HepG2 (cell line): Measurements from ENCODE around the gene CORO7. TPM values are rescaled to one million over a fixed set of nuclear protein-coding genes. Genes with fewer than 3 reads are reported as not detected.
A peak's percentile ranks its signal among the peaks of the same experiment; 100 is the strongest.

Experiments
- GPN1 ChIP-seq: sonication (generic); formaldehyde crosslinking; IDR thresholded peaks from 2 replicates; pipeline ENCODE4 v1.5.1; 2020; ENCODE audit warnings: missing genetic modification reagents, borderline replicate concordance
- HOXA3 ChIP-seq: sonication (generic); formaldehyde crosslinking; IDR thresholded peaks from 2 replicates; pipeline ENCODE4 v1.5.0; 2020; ENCODE audit warnings: missing genetic modification reagents
- JUN ChIP-seq: sonication (generic); formaldehyde crosslinking; IDR thresholded peaks from 2 replicates; pipeline ENCODE4 v1.4.0; 2020; ENCODE audit warnings: mild to moderate bottlenecking, missing genetic modification reagents
- NCOR1 ChIP-seq: fragments of 200-600 bp; sonication (generic); IDR thresholded peaks from 2 replicates; pipeline ENCODE4 v1.7.0; 2017; ENCODE audit warnings: antibody characterized with exemption, low read length, borderline replicate concordance
- NFRKB ChIP-seq: fragments of 450-650 bp; IDR thresholded peaks from 2 replicates; pipeline ENCODE4 v1.6.1; 2017
- RFX5 ChIP-seq: IDR thresholded peaks from 2 replicates; pipeline ENCODE4 v1.6.1; 2011; ENCODE audit warnings: low read depth, low read length, improper control_type of control experiment
- TEAD3 ChIP-seq: optimal IDR thresholded peaks from 2 replicates; pipeline ENCODE3; 2016; ENCODE audit warnings: borderline replicate concordance
- ZNF280D ChIP-seq: sonication (generic); formaldehyde crosslinking; IDR thresholded peaks from 2 replicates; pipeline ENCODE4 v1.5.1; 2020; ENCODE audit warnings: mild to moderate bottlenecking, missing genetic modification reagents
- ZNF333 ChIP-seq: sonication (generic); formaldehyde crosslinking; IDR thresholded peaks from 2 replicates; pipeline ENCODE4 v1.4.0; 2020; ENCODE audit warnings: mild to moderate bottlenecking, missing genetic modification reagents, borderline replicate concordance
- ZNF335 ChIP-seq: sonication (generic); formaldehyde crosslinking; IDR thresholded peaks from 2 replicates; pipeline ENCODE4 v1.4.0; 2020; ENCODE audit warnings: missing genetic modification reagents
- ZNF431 ChIP-seq: sonication (generic); formaldehyde crosslinking; IDR thresholded peaks from 2 replicates; pipeline ENCODE4 v1.9.0; 2022; ENCODE audit warnings: missing genetic modification reagents, low read depth, mild to moderate bottlenecking, borderline replicate concordance
- ZNF644 ChIP-seq: IDR thresholded peaks from 2 replicates; pipeline ENCODE4 v1.6.1; 2016; ENCODE audit warnings: low read depth
- ZNF792 ChIP-seq: IDR thresholded peaks from 2 replicates; pipeline ENCODE4 v1.6.1; 2016
- polyA plus RNA-seq, 8 experiments: library from polyadenylated mRNA; depleted of rRNA in 3 of 8; stranded (reverse) in 7 of 8; unstranded in 1 of 8; fragments of >200 nt; fragmentation: Illumina TruSeq in 4 of 8; extraction: Trizol in 4 of 8; gene quantifications; 2 replicates each; pipeline versions ENCODE4 v1.2.1 to v1.2.3, GENCODE V29; 2011 to 2016; ENCODE audit warnings: low read depth in 4 of 8, missing spikeins in 1 of 8, mixed read lengths in 1 of 8; ENCODE audit not compliant: insufficient read depth in 1 of 8
- total RNA-seq, 5 experiments: library from RNA; depleted of rRNA; stranded (reverse); fragments of >200 nt; fragmentation: Illumina TruSeq; extraction: Trizol; gene quantifications; 2 replicates each; pipeline ENCODE4 v1.2.3, GENCODE V29; 2016; ENCODE audit warnings: low read depth in 1 of 5
- TF ChIP-seq, protein P1 (sequence below): sonication (generic); formaldehyde crosslinking; IDR thresholded peaks from 2 replicates; pipeline ENCODE4 v1.5.1; 2020; ENCODE audit warnings: missing genetic modification reagents, mild to moderate bottlenecking, borderline replicate concordance
- TF ChIP-seq, protein P2 (sequence below): sonication (generic); formaldehyde crosslinking; IDR thresholded peaks from 2 replicates; pipeline ENCODE4 v1.4.0; 2020; ENCODE audit warnings: missing genetic modification reagents, borderline replicate concordance
- TF ChIP-seq, protein P3 (sequence below): sonication (generic); formaldehyde crosslinking; IDR thresholded peaks from 2 replicates; pipeline ENCODE4 v1.4.0; 2020; ENCODE audit warnings: mild to moderate bottlenecking, missing genetic modification reagents

Gene CORO7
- total and polyA plus RNA-seq, 2 of the 13 experiments (the other 11 are each of a cell fraction or from before 2014, with no cell fraction given), result 9.9 to 14.3 TPM

DNA sequence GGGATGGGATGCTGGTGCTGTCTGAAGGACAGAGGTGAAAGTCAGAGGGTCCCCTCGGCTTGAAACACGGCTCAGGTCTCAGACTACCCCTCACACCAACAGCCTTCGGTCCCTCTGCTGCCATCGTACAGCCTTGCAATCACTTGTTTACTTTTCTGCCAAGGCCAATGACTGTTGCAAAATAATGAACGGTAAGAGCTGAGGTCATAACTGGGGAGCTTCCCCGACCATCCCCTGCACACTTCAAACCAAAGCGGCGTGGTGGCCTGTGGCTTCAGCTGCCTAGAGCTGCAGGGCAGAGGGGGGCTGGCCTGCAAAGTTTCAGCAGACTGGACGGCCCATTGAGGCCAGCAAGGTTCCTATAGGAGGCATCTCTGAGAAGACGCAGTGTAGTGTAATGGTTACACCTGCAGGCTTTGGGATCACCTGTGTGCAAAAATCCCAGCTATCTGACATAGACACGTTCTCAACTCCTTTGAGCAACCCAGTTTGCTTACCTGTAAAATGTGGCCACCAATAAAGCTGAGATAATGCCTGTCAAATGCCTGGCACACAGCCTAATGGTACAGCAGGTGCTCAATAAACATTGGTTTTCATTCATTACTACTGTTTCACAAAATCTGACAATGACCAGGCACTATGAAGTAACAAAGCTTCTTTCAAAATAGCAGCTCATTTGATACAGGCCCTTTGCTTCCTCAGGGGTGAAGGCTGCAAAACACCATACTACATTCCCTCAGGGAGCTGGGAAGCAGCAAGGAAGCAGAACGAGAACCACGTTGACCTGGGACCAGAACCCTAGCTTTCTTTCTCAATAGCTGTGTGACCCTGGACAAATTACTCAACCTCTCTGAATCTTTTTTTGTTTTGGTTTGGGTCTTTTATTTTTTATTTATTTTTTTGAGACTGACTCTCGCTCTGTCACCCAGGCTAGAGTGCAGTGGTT is 70.3 kb downstream of the CORO7 start (continued):
- TF ChIP-seq, protein P1, sequence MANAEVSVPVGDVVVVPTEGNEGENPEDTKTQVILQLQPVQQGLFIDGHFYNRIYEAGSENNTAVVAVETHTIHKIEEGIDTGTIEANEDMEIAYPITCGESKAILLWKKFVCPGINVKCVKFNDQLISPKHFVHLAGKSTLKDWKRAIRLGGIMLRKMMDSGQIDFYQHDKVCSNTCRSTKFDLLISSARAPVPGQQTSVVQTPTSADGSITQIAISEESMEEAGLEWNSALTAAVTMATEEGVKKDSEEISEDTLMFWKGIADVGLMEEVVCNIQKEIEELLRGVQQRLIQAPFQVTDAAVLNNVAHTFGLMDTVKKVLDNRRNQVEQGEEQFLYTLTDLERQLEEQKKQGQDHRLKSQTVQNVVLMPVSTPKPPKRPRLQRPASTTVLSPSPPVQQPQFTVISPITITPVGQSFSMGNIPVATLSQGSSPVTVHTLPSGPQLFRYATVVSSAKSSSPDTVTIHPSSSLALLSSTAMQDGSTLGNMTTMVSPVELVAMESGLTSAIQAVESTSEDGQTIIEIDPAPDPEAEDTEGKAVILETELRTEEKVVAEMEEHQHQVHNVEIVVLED, result peak; percentile 43; the same call in 1 of the 2 replicates
- TF ChIP-seq HOXA3 (peak; percentile 95), NFRKB (no peak), ZNF644 (CRISPR knock-in tag) (peak; percentile 62; the same call in 1 of the 2 replicates), ZNF792 (CRISPR knock-in tag) (peak; percentile 84; the same call in 1 of the 2 replicates), TEAD3 (CRISPR knock-in tag) (peak; percentile 72), JUN (CRISPR knock-in tag) (peak; percentile 94), NCOR1 (no peak), ZNF280D (no peak), GPN1 (CRISPR knock-in tag) (no peak), ZNF335 (peak; percentile 69; the same call in 1 of the 2 replicates), ZNF333 (no peak), RFX5 (0 out of 2 replicates have a peak, but pooled peaks have one; percentile 21), ZNF431 (no peak)
- TF ChIP-seq, protein P2, sequence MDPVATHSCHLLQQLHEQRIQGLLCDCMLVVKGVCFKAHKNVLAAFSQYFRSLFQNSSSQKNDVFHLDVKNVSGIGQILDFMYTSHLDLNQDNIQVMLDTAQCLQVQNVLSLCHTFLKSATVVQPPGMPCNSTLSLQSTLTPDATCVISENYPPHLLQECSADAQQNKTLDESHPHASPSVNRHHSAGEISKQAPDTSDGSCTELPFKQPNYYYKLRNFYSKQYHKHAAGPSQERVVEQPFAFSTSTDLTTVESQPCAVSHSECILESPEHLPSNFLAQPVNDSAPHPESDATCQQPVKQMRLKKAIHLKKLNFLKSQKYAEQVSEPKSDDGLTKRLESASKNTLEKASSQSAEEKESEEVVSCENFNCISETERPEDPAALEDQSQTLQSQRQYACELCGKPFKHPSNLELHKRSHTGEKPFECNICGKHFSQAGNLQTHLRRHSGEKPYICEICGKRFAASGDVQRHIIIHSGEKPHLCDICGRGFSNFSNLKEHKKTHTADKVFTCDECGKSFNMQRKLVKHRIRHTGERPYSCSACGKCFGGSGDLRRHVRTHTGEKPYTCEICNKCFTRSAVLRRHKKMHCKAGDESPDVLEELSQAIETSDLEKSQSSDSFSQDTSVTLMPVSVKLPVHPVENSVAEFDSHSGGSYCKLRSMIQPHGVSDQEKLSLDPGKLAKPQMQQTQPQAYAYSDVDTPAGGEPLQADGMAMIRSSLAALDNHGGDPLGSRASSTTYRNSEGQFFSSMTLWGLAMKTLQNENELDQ (CRISPR knock-in tag), result no peak
- TF ChIP-seq, protein P3, sequence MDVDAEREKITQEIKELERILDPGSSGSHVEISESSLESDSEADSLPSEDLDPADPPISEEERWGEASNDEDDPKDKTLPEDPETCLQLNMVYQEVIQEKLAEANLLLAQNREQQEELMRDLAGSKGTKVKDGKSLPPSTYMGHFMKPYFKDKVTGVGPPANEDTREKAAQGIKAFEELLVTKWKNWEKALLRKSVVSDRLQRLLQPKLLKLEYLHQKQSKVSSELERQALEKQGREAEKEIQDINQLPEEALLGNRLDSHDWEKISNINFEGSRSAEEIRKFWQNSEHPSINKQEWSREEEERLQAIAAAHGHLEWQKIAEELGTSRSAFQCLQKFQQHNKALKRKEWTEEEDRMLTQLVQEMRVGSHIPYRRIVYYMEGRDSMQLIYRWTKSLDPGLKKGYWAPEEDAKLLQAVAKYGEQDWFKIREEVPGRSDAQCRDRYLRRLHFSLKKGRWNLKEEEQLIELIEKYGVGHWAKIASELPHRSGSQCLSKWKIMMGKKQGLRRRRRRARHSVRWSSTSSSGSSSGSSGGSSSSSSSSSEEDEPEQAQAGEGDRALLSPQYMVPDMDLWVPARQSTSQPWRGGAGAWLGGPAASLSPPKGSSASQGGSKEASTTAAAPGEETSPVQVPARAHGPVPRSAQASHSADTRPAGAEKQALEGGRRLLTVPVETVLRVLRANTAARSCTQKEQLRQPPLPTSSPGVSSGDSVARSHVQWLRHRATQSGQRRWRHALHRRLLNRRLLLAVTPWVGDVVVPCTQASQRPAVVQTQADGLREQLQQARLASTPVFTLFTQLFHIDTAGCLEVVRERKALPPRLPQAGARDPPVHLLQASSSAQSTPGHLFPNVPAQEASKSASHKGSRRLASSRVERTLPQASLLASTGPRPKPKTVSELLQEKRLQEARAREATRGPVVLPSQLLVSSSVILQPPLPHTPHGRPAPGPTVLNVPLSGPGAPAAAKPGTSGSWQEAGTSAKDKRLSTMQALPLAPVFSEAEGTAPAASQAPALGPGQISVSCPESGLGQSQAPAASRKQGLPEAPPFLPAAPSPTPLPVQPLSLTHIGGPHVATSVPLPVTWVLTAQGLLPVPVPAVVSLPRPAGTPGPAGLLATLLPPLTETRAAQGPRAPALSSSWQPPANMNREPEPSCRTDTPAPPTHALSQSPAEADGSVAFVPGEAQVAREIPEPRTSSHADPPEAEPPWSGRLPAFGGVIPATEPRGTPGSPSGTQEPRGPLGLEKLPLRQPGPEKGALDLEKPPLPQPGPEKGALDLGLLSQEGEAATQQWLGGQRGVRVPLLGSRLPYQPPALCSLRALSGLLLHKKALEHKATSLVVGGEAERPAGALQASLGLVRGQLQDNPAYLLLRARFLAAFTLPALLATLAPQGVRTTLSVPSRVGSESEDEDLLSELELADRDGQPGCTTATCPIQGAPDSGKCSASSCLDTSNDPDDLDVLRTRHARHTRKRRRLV (CRISPR knock-in tag), result peak; percentile 50; the same call in 1 of the 2 replicates
